HG02642 (cell line): ENCODE results near the gene UQCRHL.
A peak's percentile ranks its signal among the peaks of the same experiment; 100 is the strongest.
"Not testable (repeated sequence)": the region's sequence is repeated elsewhere in the genome, so short reads cannot be mapped to it uniquely, and the experiment has no call there.

Experiments used
- ATAC-seq: cut with Tn5 transposase; IDR thresholded peaks from one replicate; pipeline ENCODE4 v1.9.1; 2021; ENCODE audit warnings: mild to moderate bottlenecking; ENCODE audit not compliant: unreplicated experiment, poor library complexity

The UQCRHL gene

DNA sequence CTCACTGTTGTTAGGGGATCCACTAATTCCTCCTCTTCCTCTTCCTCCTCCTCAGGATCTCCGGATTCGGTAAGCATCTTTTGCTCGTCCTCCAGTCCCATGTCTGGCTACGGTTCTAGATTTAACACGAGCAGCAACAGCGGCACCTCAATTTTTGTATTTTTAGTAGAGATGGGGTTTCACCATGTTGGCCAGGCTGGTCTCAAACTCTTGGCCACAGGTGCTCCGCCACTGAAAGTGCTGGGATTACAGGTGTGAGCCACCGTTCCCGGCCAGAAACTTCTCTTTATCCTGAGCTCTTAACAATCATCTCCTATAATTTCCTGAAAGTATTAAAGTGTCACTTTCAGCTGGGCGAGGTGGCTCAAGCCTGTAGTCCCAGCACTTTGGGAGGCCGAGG lies at the start of gene UQCRHL:
TSS of gene UQCRHL (minus strand) at position 101 of the 400 bp plus-strand sequence. CDS start at position 101, 0 bp downstream.
- ATAC-seq, result not testable (repeated sequence)

DNA sequence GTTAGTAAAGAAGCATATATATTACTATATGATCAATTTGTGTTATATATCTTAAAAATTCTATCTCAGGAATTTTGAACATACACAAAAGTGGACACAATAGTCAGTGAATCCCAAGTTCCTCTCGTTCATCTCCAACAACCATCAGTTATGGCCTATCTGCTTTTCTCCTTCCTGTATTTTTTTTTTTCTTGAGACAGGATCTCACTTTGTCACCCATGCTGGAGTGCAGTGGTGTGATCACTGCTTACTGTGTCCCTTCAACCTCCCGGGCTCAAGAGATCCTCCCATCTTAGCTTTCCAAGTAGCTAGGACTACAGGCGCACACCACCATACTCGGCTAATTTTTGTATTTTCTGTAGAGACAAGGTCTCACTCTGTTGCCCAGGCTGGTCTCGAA lies 49.4 kb upstream of the UQCRHL start:
- no peak for ATAC-seq

DNA sequence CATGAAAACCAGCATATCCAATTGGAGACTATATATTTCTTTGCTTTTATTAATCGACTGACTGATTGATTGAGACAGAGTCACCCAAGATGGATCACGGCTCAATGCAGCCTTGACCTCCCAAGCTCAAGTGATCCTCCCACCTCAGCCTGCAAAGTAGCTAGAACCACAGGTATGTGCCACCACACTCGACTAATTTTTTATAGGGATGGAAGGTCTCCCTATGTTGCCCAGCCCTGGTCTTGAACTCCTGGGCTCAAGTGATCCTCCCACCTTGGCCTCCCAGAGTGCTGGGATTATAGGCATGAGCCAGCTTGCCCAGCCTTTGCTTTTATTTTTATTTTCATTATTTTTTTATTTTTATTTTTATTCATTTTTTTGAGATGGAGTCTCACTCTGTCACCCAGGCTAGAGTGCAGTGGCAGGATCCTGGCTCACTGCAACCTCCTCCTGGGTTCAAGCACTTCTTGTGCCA lies 45.4 kb upstream of the UQCRHL start:
- no peak for ATAC-seq

DNA sequence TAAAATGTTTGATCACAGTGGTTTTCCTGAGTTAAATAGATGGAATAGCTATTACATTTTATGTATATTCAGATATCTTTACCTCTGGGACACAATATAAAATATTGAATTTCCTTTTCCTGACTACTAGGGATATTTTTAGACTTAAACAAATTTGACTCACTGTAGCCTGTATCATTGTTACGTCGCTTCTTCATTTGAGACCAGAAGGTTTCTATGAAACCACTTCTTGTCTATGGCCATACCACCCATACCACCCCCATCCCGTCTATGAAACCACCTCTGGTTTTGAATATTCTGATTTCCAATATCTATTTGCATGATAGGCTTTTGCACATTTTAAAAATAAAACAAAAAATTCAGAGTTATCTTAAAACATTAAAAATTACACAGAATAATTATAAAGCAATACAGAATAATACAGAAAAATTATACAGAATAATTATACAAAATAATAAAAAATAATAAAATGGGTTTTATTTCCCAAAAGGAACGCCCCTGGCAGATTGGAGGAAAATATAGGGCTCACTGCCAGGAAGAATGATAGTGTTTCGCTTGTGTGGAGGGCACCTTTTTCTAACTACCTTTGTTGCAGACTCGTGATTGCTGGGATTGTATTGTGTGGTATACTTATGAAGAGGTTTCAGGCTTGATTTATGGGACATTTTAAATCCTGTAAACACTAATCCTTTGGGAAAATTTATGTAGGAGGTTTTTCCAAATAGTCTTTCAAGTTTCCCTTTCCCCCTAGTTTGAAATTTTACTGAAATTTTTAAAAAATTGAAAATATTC lies 44.8 kb upstream of the UQCRHL start:
- ATAC-seq, result no peak

DNA sequence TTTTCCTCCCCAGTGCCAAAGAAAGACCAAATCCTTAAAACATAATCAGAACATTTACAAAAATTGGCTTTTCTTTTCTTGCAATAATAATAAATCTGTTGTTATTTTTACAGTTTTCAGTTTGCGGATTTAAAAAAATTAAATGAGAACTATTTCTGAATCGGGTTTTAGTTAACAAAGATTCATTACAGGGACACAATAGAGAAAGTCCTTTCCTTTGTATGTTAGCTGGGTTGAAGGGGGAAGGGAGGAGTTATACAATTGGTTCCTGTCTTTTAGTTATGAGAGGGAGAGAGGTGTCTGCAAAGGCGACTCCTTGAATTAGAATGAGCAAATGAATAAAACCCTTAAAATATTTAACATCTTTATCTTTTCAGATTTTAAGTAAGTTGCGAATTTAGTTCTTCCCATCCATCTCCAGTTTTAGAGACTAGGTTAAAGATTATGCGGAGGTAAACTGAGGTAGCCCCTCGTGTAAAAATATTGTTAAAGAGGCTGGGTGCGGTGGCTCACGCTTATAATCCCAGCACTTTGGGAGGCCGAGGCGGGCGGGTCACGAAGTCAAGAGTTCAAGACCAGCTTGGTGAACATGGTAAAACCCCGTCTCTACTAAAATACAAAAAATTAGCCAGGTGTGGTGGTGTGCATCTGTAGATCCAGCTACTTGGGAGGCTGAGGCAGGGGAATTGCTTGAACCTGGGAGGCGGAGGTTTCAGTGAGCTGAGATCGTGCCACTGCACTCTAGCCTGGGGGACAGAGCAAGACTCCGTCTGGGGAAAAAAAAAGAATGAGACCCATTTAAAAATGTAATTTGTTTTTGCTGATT lies 44.0 kb upstream of the UQCRHL start:
- ATAC-seq, result no peak

DNA sequence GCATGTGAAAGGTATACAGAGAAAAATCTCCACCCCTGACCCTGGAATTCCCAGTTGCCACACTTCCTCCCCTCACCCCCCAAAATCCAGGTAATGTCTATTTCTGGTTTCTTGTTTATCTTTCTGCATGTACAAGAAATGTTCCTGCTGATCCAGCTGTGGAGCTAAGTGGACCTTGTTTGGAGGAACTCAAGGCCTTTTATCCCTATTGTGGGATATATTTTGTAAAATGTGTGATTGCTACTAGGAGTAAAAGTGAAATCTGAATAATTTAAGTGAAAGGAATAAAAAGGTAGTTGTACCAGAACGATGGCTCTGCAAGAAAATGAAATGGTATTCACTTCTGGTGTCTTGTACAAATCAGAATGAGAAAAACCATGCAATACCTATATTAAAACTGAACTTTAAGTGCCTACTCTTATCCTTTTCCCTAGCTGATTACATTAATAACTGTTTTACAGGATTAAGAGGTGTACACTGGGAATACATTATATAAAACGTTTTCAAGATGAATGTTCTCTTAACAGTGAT lies 43.1 kb upstream of the UQCRHL start:
- ATAC-seq, result no peak

DNA sequence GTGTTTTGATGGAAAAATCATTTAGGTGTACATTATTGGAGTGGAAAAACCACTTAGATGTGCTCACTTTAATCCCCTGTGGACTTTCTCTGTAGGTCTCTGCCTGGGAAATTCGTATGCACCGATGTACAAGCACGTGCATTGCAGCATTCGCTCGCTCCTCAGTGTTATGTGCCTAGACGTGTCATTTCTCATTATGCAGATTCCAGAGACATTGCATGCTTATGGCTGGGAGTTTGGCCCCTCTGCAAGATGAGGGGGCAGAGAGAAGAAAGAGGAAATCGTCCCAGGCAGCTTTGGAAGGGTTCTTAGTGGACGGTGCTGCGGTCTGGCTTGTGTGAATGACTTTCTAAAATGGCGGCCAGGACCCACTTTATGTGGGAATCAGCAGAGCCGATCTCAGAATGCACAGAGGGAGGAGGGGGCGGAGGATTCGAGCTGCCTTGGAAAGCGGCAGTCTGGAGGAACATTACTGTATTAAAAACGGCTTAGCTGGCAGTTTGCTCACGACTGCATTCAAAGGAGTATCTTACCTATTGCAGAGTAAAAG lies 42.4 kb upstream of the UQCRHL start:
- ATAC-seq, result no peak

DNA sequence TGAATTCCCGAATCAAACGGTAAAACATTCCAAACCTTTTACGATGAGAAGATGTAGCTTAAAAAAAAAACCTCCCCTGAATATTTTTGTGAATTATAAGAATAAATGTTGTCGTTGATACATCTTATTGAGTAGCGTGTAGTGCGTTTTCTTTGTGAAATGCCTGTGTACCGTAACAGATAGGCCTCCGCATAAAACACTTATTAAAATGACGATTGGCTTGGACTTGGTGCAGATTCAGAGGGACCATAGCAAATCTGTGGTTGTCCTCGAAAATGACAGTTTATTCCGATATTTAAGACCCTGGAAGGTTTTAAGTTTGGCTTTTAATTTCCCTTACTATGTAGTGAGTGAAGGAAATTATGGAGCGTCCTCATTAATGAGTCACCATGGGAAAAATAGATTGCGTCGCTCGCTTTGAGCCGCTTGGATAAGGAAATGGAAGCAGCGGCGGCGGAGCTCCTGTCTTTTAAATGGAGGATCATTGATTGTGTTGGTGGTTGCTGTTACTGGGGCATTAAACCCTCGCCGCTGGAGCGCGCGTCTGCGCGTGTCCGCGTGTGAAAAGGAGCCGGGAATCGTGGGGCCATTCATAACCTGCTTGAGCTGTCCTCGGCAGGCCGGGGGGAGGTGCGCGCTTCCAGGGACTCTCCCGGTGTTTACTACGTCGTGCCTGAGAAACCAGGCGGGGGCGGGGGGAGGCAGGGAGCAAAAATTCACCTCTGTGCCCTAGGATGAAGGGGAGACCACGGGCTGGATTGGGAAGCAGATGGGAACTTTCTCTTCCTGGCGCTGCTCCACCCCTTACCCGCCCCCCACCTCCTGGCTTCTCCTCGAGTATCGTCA lies 41.7 kb upstream of the UQCRHL start:
- ATAC-seq, result no peak

DNA sequence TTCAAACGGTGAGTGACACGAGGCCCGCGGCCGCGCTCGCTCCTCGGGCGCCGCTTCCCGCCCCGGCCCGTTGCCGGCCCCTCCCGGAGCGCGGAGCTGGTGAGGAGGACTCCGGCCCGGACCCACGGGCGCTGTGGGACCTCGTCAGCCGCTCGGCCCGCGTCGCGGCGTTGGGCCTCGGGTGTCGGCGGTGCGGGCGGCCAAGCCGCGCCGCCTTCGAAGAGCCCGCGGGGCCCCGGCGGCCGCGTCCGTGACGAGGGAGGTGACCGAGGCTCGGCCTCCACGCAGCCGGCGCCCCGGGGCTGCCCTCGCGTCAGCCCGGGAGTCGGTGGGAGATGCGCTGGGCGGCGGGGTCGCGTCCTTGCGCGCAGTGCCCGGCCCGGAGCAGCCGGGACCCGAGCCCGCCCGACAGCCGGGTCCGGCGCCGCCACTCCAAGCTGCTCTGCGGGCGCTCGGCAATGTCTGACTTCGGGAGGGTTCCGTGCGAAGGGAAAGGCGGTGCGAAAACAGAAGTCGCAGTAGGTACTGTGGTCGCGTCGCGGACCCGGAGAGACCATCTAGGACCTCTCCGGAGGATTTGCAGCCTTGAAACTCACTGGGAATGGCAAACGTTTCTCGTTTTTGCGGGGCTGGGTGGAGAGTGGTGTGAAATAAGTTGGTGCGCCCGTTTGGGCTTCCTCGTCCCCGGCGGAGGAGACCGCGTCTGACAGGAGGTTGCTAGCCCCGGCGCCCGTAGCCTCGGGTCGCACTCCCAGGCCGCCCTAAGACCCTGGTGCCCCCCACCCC lies 40.9 kb upstream of the UQCRHL start:
- ATAC-seq, result peak; percentile 20

DNA sequence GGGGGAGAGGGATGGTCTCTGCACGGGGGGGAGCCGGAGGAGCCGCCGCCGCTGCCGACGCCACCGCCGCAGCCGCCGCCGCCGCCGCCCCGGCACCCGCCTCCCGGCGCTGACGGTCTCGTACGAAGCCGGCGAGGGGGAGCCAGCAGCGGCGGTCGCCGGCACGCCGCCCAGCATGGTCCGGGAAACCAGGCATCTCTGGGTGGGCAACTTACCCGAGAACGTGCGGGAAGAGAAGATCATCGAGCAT lies 40.4 kb upstream of the UQCRHL start:
- no peak for ATAC-seq

DNA sequence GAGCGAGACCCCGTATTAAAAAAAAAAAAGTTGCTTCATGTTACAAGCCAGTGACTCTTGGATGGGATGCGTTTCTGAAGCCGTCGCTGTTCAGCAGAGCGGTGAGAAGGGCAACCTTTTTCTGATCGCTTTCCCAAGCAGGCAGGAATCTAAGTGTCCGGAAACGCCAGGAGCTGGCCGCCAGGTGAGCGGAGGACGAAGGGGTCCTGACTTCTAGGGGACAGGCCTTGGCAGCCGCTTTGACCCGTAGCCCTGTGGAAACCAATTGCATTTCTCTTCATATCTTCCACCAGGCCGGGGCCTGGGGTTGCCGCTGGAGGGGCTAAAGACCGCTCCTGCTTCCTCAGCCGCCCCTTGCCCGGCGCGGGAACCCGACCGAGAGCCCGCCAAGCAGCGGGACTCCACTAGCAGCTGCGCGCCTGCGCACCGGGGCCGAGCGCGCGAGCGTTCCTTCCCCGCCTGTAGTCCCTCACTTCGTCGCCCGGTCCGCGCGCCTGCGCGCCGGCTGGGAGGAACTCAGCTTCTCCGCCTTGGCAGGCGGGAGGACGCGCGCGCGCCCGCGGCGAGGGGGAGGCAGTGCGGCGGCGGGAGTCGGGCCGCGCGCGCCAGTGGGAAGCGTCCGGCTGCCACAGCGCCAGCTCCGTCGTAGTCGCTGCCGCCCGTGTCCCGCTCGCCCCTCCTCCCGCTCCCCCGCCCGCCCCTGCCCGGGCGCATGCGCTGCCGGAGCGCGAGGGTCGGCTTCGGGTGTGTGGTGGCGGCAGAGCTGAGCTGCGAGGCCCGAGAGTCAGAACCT lies 39.8 kb upstream of the UQCRHL start, which contains the start of gene SPEN:
TSS of gene SPEN (plus strand) at position 608 of the 793 bp plus-strand sequence. CDS start 361 bp downstream, outside the sequence.
- peak; percentile 74 for ATAC-seq

DNA sequence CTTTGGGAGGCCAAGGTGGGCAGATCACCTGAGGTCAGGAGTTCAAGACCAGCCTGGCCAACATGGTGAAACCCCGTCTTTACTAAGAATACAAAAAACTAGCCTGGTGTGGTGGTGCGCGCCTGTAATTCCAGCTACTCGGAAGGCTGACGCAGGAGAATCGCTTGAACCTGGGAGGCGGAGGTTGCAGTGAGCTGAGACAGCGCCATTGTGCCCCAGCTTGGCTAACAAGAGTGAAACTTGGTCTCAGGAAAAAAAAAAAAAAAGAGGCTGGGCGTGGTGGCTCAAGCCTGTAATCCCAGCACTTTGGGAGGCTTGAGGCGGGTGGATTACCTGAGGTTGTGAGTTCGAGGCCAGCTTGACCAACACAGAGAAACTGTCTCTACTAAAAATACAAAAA lies 38.6 kb upstream of the UQCRHL start:
- not testable (repeated sequence) for ATAC-seq

DNA sequence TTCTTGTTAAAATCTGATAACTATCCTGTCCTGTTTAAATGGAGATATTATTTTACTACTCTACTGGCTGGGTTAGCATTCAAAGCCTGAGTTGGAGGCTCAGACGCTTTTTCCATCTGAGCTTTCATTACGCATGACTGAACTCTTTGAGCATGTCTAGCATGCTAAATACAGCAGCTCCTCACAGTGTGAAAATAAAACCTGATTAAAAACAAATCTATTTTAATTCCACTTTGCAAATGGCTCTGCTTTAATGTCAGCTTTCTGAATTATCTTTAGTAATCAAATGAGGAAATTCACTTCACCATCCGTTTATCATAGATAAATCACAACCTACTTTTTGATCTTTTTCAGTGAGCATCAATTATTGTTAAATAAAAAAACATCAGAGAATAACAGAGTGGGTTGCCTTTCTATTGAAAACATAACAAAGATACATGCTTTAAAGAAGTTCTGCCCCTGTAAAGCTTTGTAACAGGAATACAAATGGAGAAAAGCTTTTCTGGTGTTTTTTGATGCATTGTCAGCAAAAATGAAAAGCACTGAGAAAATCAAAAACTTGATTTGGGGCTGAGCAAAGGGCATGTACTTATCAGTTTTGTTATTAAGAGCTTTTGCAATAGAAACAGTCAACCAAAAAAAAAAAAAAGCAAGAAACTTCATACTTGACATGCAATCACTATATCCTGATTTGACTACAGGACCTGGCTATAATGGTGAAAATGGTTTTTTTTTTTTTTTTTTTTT lies 36.5 kb upstream of the UQCRHL start:
- ATAC-seq, result no peak

DNA sequence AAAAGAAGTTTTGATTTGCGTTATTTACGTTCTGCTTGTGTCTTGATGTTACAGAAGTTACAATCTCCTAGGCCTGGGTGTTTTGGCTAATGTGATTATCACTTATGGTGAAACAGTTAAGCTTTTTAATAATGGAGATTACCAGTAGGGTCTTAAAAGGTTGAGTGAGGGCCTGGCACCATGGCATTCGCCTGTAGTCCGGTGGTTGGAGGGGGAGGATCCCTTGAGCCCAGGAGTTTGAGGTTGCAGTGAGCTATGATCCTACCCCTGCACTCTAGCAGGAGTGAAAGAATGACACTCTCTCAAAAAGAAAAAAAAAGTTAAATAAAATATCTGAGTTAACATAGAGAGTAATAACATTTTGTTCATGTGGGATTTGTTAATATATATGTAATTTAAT lies 31.3 kb upstream of the UQCRHL start:
- no peak for ATAC-seq

DNA sequence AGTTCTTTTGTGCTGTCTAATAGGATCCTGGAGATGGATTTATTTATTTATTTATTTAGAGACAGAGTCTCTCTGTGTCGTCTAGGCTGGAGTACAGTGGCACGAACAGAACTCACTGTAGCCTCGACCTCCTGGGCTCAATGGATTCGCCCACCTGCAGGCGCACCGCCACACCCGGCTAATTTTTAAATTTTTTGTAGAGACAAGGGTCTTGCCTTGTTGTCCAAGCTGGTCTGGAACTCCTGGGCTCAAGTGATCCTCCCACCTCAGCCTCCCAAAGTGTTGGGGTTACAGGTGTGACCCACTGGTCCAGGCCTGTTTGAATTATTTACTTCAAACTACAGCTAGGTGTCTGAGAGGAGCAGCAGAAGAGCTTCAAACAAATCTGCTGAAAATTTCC lies 30.5 kb upstream of the UQCRHL start:
- no peak for ATAC-seq

DNA sequence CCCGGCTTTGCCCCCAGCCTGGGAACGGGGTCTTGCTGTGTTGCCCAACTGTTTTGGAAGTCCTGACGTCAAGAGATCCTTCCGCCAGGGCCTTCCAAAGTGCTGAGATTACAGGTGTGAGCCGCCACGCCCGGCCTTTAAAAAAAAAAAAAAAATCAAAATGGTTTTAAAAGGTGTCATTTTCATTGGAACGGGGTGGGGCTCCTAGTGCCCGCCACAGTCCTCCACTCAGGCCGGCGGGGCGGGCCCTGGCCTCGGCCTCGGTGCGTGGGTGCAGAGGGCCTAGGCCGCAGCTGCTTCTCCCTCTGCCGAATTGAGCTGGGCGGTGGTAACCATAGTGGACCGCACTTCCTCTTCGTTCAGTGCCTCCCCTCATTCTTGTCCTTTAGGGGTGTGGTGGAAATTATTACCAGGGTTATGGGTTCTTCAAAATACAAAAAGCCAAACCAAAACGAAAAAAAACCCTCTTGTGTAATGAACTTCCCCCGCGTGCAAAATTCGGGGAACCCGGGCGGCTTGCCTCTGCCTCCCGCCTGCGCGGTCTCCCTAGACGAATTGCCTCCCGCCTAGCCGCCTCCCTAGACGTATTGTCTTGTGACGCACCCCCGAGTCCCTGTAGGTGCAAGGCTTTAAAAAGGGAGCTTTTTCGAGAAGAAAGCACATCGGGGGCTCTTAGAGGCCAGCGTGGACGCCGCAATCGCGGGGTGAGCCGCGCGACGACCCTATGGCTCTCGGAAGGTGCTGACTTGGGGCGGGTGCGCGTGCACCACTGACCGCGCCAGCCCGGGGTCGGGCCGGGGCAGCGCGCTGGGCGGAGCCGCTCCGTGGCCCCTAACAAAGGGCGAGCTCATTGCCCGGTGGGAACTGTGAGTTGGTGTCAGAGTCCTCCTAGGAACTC lies 29.6 kb upstream of the UQCRHL start:
- no peak for ATAC-seq

DNA sequence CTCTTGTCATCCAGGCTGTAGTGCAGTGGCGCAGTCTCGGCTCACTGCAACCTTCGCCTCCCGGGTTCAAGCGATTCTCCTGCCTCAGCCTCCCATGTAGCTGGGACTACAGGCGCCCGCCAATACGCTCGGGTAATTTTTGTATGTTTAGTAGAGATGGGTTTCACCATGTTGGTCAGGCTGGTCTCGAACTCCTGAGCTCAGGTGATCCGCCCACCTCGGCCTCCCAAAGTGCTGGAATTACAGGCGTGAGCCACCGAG lies 29.0 kb upstream of the UQCRHL start:
- not testable (repeated sequence) for ATAC-seq
